Measurements from ENCODE around the gene MYO5C.
A peak's percentile ranks its signal among the peaks of the same experiment; 100 is the strongest.

Gene MYO5C

DNA sequence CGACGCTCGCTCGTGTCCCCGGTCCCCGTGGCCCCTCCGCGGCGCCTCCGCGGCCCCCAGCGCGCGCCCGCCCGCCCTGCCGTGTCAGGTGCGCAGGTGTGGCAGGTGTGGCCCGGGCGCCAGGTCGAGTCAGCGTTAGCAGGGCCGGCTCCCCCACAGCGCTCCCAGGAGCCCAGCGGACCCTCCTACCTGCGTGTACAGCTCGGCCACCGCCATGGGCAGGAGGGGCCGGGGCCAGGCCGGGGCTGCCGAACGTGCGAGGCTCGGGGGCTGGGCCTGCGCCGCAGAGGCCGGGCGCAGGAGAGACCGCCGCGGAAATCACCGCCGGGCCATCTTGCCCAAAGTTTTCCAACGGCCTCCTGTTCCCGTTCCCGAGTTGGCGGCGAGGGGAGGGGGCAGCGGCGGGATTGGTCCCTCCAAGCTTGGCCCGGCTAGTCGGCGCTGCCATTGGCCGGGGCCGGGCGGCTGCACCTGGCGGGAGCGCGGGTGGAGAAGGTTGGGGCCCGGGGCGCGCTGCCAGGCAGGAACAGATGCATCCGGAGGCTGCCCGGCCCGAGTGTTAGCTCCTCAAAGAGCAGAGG, at the start of gene MYO5C:
Gene MYO5C (minus strand): TSS at position 384 of the 581 bp plus-strand sequence. CDS start 168 bp downstream, at position 216.
- DNase-seq = no peak

DNA sequence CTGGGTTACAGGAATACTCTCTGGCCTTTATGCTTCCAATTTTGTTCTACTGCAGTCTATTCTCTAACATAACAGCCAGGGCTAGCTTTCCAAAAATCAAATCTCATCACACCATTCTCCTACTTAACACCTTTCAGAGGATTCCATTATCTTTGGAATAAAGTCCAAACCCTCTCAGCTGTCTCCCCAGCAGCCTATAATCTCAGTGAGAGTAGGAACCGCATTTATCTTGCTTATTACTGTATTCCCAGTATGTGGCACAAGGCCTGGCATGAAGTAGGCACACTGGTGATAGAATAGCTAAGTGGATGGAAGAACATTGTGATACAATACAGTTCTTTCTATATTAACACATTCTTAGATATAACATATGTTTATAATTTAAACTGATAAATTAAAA, 49.0 kb upstream of the MYO5C start:
- DNase-seq = no peak

GRCh38 chr15:52343831-52344230, 48.2 kb upstream of the MYO5C start:
- no peak for DNase-seq

DNA sequence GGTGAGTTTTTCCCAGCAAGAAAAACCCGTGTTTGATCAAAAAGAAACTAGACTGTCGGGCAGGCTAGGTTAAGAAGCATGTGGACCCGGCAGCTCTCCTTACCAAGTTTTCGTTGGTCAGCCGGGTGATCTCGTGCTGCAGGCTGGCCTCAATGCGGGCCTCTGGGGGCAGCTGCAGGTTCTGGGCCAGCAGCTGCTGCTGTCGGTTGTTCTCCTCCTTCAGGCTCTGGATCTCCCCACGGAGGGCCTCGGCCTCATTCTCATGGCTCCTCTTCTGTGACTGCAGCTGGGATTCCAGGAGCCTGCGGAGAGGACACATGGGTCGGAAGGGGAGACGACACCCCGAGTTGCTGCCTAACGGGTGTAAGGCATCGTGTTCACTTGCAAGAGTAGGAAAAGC, 44.5 kb upstream of the MYO5C start:
- no peak for DNase-seq

DNA sequence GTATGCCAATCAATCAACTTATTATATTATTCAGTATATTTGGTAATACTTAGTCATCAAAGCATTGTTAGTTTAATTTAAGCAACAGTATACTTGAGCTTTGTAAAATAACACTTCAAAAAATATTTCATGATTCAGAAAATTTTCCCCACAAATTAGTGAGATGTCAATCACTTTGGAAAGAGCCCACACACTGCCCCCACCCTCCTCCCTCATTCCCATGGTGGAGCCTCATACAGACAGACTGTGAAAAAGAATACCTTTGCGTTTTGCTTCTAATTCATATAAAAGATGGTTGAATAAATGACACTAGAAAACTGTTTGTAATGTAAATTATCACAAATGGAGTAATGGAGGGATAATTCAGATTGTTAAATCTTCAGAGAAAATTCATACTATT, 43.3 kb upstream of the MYO5C start:
- no peak for DNase-seq

GRCh38 chr15:52338058-52338457, 42.5 kb upstream of the MYO5C start:
- no peak for DNase-seq

- DNase-seq = no peak
Observed at GRCh38 chr15:52337198-52337853, 41.7 kb upstream of the MYO5C start.

- DNase-seq = no peak
Observed at GRCh38 chr15:52336529-52336928, 40.9 kb upstream of the MYO5C start.

GRCh38 chr15:52334491-52335160, 39.0 kb upstream of the MYO5C start:
- DNase-seq = no peak

GRCh38 chr15:52331490-52332240, 36.1 kb upstream of the MYO5C start:
- DNase-seq = peak; percentile 50

DNA sequence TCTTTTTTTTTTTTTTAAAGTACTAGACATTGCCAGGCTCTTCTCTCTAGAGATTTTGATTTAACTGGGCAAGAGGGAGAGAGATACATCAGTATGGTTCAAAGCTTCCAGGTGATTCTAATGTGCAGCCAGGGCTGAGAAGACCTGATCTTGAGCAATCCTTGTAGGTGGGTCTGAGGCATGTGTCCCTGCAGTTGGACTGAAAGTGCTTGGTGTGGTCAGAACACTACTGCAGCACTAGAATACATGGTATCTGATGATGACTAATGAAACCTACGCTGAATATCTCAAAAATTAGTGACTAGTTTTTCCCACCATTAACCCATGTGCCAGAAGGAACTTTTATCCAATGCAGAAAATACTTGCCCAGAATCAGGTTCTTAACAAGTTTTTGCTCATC, 34.4 kb upstream of the MYO5C start:
- DNase-seq = no peak

DNA sequence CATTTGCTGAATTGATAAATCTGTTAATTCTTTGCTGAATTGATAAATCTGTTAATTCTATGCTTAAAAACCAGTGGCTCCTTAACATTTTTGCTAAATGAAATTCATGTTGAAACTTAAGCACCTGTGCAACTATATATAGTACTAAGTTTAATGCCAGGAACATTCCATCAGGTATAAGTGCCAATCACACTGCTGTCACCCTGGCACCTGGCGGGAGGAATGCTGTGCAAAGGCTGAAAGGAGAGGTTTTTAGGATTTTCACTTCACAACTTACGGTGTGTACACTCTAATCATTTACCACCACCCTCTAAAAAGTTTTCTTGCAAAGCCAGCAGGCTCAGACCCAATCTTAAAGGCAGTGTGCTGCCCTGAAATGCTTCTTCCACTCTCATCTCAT, 33.5 kb upstream of the MYO5C start:
- DNase-seq = no peak

GRCh38 chr15:52328680-52329079, 33.1 kb upstream of the MYO5C start:
- DNase-seq = no peak

DNA sequence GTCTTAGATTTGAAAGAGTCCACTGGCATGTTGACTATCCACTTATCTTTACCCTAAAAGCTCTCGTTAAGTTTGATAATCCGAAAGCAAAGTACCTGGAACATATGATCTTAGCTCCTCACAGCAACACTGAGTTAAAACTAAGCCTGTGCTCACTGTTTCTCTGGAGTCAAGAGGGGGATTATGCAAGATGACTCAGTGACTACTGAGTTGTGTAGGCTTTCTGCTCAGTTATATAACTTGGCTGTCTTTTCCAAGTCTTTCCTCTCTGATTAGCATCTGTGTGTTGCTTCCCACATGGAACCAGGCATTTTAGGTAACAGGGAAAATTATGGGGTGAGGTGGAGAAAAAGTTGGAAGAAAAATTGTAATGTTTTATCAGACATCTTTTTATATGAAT, 31.2 kb upstream of the MYO5C start:
- no peak for DNase-seq

- no peak for DNase-seq
Observed at GRCh38 chr15:52324109-52324508, 28.5 kb upstream of the MYO5C start.

- no peak for DNase-seq
Observed at GRCh38 chr15:52318729-52319500, 23.3 kb upstream of the MYO5C start.

GRCh38 chr15:52317688-52318087, 22.1 kb upstream of the MYO5C start:
- no peak for DNase-seq

DNA sequence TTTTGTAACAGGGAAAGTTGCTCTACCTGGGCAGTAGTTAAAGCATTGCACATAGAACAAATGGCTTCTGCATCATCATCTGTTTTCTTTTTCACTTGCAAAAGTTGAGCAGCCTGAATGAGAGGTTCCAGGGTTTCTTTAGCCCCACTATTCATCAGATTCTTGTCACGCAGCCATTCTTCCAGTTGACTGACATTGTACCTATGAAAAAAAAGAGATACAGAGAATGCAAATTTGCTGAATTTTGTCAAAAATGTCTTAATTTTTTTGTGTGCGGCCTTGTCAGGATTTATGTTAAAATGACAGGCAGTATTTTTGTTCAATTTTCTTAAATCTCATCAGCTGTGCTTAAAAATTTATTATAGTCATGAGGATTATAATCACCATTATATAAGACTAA, 21.4 kb upstream of the MYO5C start:
- no peak for DNase-seq

DNA sequence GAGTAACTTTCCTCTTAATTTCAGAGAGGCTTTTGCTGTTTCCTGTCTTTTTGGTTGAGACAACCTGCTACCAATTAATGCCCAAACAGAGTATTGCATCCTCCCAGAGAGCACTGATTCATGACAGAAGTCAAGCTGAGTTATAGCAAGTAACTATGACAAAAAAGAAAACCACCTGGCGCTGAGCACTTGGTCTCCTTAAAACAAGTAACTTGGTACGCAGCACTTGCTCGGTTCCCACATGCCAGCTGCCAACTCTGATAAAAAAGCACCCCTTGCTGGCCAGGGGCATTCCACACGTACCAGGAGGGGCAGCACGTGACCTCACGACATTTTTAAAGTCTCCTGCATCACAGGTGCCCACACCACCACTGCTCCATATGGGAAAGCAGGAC, 13.5 kb upstream of the MYO5C start:
- no peak for DNase-seq

- DNase-seq = no peak
Observed at GRCh38 chr15:52308446-52309153, 13.0 kb upstream of the MYO5C start.

- DNase-seq = no peak
Observed at GRCh38 chr15:52307847-52308246, 12.2 kb upstream of the MYO5C start.

GRCh38 chr15:52306270-52306669, 10.7 kb upstream of the MYO5C start:
- no peak for DNase-seq

All from activated gamma-delta T cell treated with Interleukin-2 at 50 U/mL for 16 hours (primary cell).